Urothelium cell line (cell line): Measurements from ENCODE around the gene GOLGA5.
"Not testable (repeated sequence)": the region's sequence is repeated elsewhere in the genome, so short reads cannot be mapped to it uniquely, and the experiment has no call there.

Experiments
- DNase-seq: peaks from one replicate; pipeline ENCODE4 v3.0.0; 2011; ENCODE audit warnings: low spot score, mixed read lengths
- FAIRE-seq: peaks from 2 replicates; lab custom pipeline; 2011; peaks lifted over from hg19 to GRCh38; lab: Jason Lieb, UNC

The GOLGA5 gene

DNA sequence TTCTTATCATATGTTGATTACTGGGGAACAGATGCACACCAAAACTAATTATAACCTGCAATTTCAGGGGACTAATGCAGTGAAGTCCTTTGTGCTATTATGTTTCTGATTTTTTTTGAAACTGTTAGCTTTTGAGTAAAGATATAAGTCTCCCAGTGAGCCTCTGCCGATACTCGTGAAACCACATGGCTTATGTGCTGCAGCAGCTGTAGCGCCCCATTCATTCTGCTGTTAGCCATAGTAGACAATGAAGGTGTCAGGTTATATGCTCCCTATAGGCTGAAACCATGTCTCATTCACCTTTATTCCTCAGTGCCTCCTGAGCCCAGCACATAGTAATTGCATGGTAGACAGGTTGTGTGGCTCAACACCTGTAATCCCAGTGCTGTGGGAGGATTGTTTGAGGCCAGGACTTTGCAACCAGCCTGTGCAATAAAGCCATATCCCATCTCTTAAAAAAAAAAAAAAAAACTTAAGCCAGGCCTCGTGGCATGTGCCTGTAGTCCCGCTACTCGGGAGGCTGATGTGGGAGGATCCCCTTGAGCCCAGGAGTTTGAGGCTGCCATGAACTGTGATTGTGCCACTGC, 25.0 kb downstream of the GOLGA5 start:
- DNase-seq (no peak), FAIRE-seq (no peak)

DNA sequence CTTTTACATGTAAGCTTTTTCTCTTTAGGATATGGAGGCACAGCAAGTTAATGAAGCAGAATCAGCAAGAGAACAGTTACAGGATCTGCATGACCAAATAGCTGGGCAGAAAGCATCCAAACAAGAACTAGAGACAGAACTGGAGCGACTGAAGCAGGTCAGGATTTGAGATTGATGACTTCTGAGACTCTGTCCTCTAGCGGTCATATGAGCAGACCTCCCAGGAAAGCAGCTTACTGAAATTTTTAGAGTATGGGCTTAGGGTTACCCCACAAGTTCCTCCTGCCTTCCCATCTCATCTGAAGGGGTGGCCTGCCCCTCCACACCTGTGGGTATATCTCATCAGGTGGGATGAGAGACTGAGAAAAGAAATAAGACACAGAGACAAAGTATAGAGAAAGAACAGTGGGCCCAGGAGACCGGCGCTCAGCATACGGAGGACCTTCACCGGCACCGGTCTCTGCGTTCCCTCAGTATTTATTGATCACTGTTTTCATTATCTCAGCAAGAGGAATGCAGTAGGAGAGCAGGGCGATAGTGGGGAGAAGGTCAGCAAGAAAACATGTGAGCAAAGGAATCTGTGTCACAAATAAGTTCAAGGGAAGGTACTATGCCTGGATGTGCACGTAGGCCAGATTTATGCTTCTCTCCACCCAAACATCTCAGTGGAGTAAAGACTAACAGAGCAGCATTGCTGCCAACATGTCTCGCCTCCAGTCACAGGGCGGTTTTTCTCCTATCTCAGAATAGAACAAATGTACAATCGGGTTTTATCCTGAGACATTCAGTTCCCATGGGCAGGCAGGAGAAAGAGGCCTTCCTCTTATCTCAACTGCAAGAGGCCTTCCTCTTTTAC, 25.8 kb downstream of the GOLGA5 start:
- FAIRE-seq, DNase-seq: not testable (repeated sequence)

DNA sequence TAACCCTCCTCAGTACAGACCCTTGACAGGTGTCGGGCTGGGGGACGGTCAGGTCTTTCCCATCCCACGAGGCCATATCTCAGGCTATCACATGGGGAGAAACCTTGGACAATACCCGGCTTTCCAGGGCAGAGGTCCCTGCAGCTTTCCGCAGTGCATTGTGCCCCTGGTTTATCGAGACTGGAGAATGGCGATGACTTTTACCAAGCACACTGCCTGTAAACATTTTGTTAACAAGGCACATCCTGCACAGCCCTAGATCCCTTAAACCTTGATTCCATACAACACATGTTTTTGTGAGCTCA, 26.4 kb downstream of the GOLGA5 start:
- FAIRE-seq = not testable (repeated sequence)

DNA sequence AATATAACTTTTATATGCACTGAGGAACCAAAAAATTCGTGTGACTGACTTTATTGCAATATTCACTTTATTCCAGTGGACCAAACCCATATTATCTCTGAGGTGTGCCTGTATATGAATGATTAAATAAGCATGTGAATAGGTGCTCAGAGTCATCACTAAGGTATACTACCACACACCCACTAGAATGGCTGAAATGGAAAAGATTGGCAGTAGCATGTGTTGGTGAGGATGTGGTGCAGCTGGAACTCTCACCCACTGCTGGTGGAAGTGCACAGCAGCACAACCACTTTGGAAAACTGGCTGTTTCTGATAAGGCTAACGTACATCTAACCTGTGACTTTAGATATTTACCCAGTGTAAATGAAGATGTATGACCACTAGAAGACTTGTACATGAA, 36.8 kb downstream of the GOLGA5 start:
- no peak for DNase-seq
- FAIRE-seq = no peak

More for the DNA sequence above, 26.4 kb downstream of the GOLGA5 start:
- DNase-seq = not testable (repeated sequence)

DNA sequence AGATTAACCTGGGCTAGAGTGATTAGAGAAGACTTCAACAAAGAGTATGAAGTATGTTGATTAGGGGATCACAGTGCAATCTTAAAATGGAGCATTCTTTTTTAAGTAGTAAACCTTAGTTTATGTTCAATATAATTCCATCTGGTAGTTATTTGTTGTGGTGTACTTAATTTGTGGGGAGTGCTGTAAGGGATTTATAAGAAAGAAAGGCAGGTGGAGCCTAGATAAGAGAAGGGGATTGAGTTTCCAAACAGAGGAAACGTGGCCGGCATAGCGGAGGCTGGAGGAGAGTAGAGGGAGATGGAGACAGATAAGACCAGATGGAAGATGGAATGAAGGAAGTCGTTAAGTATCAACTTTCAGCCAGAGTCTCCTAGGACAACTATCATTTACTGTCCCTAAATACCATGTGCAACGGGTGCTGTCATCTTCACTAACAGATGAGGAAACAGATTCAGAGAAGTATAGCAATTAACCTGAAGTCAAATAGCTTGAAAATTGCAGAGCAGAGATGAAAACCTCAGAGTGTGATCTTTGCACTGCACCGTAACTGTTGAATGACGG, 38.1 kb downstream of the GOLGA5 start:
- FAIRE-seq (no peak), DNase-seq (no peak)

DNA sequence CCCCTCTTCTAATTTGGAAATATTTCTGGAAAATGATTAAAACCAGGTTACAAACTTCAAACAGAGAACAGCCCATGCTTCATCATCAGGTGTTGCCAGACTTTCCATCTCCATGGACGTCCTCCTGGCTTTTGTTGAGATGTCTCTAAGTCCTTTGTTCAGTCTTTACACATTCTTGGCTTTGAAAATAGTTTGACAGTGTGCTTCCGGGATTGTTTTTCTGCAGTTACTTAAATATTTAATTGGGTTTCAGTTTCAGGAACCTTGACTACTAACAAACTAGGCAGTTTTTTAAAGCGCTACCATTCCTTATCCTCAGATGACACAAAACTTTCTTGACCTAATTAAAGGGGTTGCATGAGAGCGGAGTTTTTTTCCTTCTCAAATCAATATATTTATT, 47.8 kb downstream of the GOLGA5 start:
- DNase-seq = no peak
- no peak for FAIRE-seq

DNA sequence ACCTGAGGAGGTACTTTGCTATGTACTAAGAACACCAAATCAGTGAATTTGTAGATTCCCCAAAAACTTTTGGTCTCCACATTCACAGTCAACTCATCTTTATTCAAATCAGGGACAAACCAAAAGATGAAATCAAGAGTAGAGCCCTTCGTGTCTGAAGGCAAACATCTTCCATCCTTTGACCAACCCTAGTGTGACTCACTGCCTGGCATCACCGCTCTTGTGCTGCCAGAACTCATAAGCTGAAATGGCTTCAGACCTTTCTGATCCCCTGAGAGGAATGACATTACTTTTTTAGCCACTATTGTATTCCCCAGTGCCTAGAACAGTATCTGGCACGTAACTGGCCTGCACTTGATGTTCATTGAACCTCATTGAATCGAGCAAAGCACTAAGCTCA, 50.1 kb downstream of the GOLGA5 start:
- no peak for DNase-seq
- FAIRE-seq = no peak

DNA sequence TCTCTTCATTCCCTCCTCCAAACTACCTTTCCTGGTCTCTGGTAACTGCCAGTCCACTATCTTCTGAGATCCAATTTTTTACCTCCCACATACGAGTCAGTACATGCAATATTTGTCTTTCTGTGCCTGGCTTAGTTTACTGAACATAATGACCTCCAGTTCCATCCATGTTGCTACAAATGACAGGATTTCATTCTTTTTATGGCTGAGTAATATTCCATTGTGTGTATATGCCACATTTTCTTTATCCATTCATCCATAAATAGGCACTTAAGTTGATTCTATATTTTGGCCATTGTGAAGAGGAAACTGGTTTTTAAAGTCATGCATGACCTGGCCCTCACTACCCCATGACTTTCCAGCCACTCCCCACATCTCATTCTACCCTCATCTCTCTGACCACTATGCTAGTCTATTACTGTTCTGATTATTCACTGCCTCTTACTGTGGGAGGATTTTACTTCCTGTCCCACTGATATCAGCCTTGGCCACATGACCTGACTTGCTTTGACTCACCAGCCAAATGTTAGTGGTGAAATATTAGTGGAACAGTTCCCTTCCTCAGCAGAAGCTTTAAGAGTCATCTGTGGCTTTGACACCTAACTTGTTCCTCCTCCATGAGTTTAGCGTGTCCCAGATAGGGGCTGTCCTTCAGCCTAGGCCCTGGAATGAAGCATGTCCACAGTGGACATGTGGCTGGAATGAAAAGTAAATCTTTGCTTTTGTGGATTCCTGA, 52.2 kb downstream of the GOLGA5 start:
- FAIRE-seq = no peak
- no peak for DNase-seq

DNA sequence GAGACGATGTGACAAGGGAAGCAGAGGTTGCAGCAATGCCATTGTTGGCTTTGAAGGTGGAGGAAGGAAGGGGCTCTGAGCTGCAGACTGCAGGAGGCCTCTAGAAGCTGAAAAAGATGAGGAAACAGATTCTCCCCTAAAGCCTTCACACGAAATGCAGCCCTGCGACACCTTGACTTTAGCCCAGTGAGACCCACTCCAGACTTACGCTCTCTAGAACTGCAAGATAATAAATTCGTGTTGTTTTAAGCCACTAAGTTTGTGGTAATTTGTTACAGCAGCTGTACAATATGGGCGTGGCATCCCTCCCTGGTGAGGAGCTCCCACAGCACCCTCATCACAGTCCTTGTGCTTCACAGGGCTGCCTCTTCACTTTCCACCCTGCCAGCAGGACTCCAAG, 53.2 kb downstream of the GOLGA5 start:
- DNase-seq = no peak
- no peak for FAIRE-seq

DNA sequence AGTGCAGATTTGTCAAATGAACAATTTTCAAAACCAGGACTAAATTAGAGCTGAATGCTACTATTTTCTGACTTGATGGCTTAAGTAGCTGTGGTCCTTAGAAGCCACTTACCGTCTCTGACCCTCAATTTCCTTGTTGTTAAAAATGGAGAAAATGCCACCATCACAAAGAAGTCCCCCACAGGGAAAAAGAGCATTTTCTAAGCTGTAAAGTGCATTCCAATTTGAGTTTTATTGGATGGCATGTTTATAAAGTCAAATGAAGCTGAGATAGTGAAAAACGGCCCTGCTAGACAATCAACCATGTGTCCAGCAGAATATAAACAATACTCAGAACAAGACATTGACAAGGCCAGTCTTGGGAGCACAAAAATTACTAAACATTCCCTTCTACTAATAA, 53.6 kb downstream of the GOLGA5 start:
- no peak for DNase-seq
- no peak for FAIRE-seq

DNA sequence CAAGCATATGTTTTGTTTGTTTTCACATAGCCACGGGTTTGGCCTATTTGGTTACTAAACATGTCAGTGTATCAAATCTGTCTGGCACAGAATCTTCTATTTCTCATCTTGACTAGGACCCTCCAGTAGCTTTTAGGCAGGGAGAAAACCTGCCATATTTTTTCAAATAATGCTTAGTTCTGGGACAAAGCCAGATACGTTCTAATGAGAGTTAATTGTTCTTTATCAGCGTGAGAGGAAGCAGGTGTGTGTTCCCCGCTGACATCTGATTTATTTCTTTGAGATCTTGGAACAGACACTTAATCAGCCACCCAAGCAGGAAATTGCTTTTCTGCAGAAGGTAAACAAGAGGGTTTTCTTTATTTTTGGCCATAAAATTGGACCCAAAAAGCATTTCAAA, 54.8 kb downstream of the GOLGA5 start:
- DNase-seq (no peak), FAIRE-seq (no peak)

DNA sequence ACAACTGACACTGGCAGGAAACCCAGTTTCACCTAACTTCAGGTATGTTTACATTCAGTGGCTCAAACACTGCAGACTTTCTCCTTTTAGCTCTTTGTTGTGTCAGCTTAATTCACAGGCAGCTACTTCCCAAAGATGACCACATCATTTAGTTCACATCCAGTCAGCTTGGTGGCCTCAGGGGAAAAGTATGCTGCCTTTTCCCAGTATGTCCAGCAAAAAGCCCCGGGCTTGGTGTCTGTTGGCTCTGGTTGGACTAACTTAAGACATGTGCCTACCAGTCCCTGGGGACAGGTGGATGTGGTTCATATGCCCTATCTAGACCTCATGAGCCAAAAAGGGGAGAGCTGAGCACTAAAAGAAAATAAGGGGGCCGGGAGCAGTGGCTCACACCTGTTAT, 56.4 kb downstream of the GOLGA5 start:
- FAIRE-seq (no peak), DNase-seq (no peak)

DNA sequence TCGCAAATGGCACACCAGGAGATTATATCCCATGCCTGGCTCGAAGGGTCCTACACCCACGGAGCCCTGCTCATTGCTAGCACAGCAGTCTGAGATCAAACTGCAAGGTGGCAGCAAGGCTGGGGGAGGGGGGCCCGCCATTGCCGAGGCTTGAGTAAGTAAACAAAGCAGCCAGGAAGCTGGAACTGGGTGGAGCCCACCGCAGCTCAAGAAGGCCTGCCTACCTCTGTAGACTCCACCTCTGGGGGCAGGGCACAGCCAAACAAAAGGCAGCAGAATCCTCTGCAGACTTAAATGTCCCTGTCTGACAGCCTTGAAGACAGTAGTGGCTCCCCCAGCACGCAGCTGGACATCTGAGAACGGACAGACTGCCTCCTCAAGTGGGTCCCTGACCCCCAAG, 59.0 kb downstream of the GOLGA5 start:
- DNase-seq, FAIRE-seq: not testable (repeated sequence)

DNA sequence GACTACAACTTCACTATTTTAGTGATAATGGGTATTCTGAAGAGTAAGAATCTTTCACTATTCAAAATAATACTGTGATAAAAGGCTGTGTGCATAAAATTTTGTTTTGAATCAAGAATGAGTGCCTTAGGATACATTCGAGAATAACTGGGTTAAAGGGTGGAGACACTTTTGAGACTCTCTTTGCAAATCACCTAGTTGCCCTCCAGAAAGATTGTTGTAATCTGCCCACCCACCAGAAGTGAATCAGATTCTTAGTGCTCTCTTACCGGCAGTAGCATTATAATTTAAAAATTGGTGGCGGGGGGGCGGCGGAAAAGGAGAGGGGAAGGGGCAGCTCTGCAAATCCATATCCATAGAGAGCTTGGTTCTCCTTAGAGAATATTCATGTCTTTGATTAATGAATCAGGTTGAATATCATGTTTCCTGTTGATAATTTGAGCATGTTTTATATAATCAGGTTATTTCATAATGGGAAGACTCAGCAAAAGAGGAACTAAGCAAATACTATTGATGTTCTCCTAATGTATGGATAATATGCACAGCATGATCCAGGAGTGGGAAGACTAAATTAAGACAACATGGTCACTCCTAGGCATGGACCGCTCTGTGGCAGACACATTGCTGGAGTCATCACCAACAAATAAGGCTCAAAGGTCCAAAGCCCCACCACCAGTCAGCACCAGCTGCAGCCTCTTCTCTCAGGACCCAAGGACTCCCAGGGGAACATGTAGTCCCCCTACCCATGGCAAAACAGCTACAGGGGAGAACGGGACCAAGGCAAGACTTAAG, 66.1 kb downstream of the GOLGA5 start:
- no peak for DNase-seq
- no peak for FAIRE-seq

DNA sequence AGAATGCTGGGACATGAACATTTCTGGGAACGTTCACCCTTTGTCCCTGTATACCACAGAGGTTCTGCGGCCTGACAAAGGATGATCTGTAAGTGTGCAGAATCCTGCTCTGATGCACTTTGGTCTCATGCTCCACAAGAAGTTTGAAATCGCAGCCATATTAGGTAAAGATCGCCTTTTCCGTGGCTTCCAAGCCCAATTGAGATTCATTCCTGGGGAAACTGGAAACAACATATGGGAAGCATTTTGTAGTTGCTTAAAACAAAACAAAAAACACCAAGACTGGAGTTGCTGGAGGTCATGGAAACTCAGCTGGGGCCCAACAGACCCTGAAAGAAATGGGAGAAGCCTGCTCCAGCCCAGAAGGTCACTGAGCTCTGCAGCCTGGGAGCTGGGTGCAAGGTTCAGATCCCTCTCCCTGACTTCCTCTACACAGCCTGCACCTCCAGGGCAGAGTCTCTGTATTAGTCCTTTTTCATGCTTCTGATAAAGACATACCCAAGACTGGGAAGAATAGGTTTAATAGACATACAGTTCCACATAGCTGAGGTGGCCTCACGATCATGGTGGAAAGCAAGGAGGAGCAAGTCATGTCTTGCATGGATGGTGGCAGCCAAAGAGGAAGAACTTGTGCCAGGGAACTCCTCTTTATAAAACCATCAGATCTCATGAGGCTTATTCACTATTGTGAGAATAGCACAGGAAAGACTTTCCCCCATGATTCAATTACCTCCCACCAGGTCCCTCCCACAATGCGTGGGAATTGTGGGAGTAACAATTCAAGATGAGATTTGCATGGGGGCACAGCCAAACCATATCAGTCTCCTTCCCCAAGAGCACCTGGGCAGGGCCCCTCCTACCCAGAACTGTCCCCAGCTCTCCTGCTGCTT, 68.0 kb downstream of the GOLGA5 start:
- no peak for DNase-seq
- FAIRE-seq = no peak

DNA sequence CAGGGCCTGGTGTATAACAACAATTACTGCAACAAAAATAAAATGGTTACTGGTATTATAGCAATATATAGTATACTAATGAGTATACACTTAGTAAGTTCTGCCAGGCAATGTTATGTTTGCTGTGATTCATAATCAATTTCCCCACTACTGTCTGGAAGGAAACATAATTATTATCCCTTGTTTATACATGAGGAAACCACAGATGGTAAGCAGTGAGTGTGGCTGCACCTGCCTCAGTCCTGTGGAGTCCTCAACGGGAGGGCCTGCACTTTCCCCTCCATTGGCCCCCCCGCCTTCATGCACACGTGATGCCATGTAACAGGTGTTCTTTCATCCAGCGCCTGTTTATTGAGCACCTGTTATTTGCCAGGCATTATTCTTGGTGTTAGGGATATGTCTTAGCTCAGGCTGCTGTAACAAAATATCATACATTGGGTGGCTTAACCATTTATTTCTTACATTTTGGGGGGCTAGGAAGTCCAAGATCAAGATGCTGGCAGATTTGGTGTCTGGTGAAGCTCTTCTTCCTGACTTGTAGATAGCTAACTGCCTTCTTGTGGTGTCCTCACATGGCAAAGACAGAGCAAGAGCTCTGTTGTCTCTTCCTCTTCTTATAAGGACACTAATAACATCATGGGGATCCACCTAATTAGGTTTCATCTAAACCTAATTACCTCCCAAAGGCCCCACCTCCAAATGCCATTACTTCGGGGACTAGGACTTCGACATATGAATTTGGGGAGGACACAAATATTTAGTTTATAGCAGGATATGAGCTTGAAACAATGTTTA, 69.4 kb downstream of the GOLGA5 start:
- FAIRE-seq = no peak
- no peak for DNase-seq

DNA sequence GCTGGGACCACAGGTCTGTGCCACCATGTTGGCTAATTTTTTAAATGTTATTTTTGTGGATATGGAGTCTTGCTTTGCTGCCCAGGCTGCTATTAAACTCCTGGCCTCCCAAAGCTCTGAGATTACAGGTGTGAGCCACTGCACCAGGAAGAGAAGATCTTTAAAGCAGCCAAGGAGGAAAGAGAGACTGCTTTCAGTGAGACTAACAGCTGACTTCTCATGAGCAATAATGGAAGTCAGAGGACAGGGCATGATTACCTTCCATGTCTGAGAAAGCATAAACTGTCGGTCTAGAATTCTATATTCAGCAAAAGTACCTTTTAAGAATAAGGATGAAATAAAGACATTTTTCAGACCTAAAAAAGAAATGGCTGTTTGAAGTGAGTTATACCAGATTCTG, 71.6 kb downstream of the GOLGA5 start:
- FAIRE-seq (no peak), DNase-seq (no peak)

DNA sequence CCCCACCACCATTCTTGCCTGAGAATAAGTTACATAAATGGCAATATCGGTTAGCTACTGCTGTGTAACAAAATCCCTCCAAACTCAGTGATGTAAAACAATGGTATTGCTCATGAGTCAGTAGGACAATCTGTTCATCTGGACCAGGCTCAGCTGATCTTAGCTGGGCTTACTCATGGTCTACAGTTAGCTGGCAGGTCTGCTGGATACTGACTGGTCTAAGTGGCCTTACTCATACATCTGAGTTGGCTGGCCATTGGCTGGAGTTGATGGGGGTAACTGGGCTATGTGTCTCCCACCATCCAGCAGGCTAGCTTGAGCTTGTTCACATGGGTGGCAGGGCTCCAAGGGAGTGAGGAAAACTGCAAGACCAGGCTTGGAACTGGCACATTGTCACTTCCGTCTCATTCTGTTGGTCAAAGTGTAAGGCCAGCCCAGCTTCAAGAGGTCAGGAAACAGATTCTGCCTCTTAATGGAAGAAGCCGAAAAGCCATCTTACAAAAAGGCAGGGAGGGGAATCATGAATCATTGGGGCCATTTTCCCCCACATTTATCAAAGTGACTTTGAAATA, 72.2 kb downstream of the GOLGA5 start:
- DNase-seq (no peak), FAIRE-seq (no peak)
